Pulmonary artery endothelial cell (primary cell): ENCODE results near the gene EYA4. TPM values are rescaled to one million over a fixed set of nuclear protein-coding genes. Genes with fewer than 3 reads are reported as not detected.

Experiments
- DNase-seq: peaks from one replicate; pipeline ENCODE4 v3.0.0-alpha.2; 2011; ENCODE audit warnings: low read depth, low spot score
- total RNA-seq: library from RNA; depleted of rRNA; stranded (reverse); fragments of >200 nt; gene quantifications from 2 replicates; pipeline ENCODE4 v1.2.3, GENCODE V29; 2014

EYA4 gene
- total RNA-seq, 1 donor from 2014 or later = not detected

GRCh38 chr6:133446789-133447188 is 205.6 kb downstream of the EYA4 start:
- no peak for DNase-seq

- no peak for DNase-seq
These were observed 206.8 kb downstream of the EYA4 start for GRCh38 chr6:133447924-133448323.

- no peak for DNase-seq
These were observed 215.3 kb downstream of the EYA4 start for GRCh38 chr6:133456439-133456838.

- no peak for DNase-seq
These were observed 215.8 kb downstream of the EYA4 start for GRCh38 chr6:133456944-133457343.

GRCh38 chr6:133460101-133460500 is 218.9 kb downstream of the EYA4 start:
- no peak for DNase-seq

- DNase-seq = no peak
These were observed 222.6 kb downstream of the EYA4 start for GRCh38 chr6:133463790-133464189.

GRCh38 chr6:133466680-133467079 is 225.5 kb downstream of the EYA4 start:
- DNase-seq = no peak

GRCh38 chr6:133467231-133467981 is 226.2 kb downstream of the EYA4 start:
- no peak for DNase-seq

- DNase-seq = no peak
These were observed 226.8 kb downstream of the EYA4 start for GRCh38 chr6:133467982-133468380.

GRCh38 chr6:133468591-133468990 is 227.4 kb downstream of the EYA4 start:
- DNase-seq = no peak

- no peak for DNase-seq
These were observed 233.4 kb downstream of the EYA4 start for GRCh38 chr6:133474516-133474915.

GRCh38 chr6:133478673-133479072 is 237.5 kb downstream of the EYA4 start:
- DNase-seq = no peak

- no peak for DNase-seq
These were observed 246.0 kb downstream of the EYA4 start for GRCh38 chr6:133487174-133487573.

- no peak for DNase-seq
These were observed 254.2 kb downstream of the EYA4 start for GRCh38 chr6:133495205-133495903.

- DNase-seq = no peak
These were observed 258.5 kb downstream of the EYA4 start for GRCh38 chr6:133499662-133500061.

- no peak for DNase-seq
These were observed 260.6 kb downstream of the EYA4 start for GRCh38 chr6:133501675-133502270.

GRCh38 chr6:133502441-133503335 is 261.5 kb downstream of the EYA4 start:
- DNase-seq = no peak

GRCh38 chr6:133503336-133503729 is 262.2 kb downstream of the EYA4 start:
- DNase-seq = no peak

GRCh38 chr6:133504158-133504557 is 263.0 kb downstream of the EYA4 start:
- DNase-seq = no peak

GRCh38 chr6:133504761-133505160 is 263.6 kb downstream of the EYA4 start:
- no peak for DNase-seq

GRCh38 chr6:133505681-133506080 is 264.5 kb downstream of the EYA4 start:
- no peak for DNase-seq
